ENCODE data around the gene FMNL2.

The FMNL2 gene

GRCh38 chr2:152349416-152349815 lies 14.4 kb downstream of the FMNL2 start:
- H3K9me3 ChIP-seq (ENCODE audit: control insufficient read depth, insufficient read depth, low read length): no peaks in the 10 kb centered on the region
- H3K36me3 ChIP-seq (ENCODE audit: insufficient read depth, low read length): no peaks in the 10 kb centered on the region
- no peak overlapping the region for H3K9ac ChIP-seq (ENCODE audit: low read depth, low read length)
- 0 out of 2 replicates have a peak, but pooled peaks cover 4% of the 10 kb centered on the region for H3K4me1 ChIP-seq (ENCODE audit: insufficient read depth, low read length)

- Histone ChIP-seq H3K9me3 (ENCODE audit: control insufficient read depth, insufficient read depth, low read length) (no peaks in the 10 kb centered on the region), H3K36me3 (ENCODE audit: insufficient read depth, low read length) (no peaks in the 10 kb centered on the region), H3K4me1 (ENCODE audit: insufficient read depth, low read length) (no peaks in the 10 kb centered on the region), H3K9ac (ENCODE audit: low read depth, low read length) (no peak overlapping the region)
Measured at GRCh38 chr2:152350155-152350679, 15.2 kb downstream of the FMNL2 start.

GRCh38 chr2:152352616-152353015 lies 17.6 kb downstream of the FMNL2 start:
- no peaks in the 10 kb centered on the region for H3K4me1 ChIP-seq (ENCODE audit: insufficient read depth, low read length)
- H3K9ac ChIP-seq (ENCODE audit: low read depth, low read length): no peak overlapping the region
- no peaks in the 10 kb centered on the region for H3K9me3 ChIP-seq (ENCODE audit: control insufficient read depth, insufficient read depth, low read length)
- no peaks in the 10 kb centered on the region for H3K36me3 ChIP-seq (ENCODE audit: insufficient read depth, low read length)

GRCh38 chr2:152353364-152353763 lies 18.4 kb downstream of the FMNL2 start:
- Histone ChIP-seq H3K4me1 (ENCODE audit: insufficient read depth, low read length) (no peaks in the 10 kb centered on the region), H3K9me3 (ENCODE audit: control insufficient read depth, insufficient read depth, low read length) (no peaks in the 10 kb centered on the region), H3K36me3 (ENCODE audit: insufficient read depth, low read length) (no peaks in the 10 kb centered on the region), H3K9ac (ENCODE audit: low read depth, low read length) (no peak overlapping the region)

GRCh38 chr2:152354069-152354755 lies 19.2 kb downstream of the FMNL2 start:
- H3K9me3 ChIP-seq (ENCODE audit: control insufficient read depth, insufficient read depth, low read length): no peaks in the 10 kb centered on the region
- H3K36me3 ChIP-seq (ENCODE audit: insufficient read depth, low read length): no peaks in the 10 kb centered on the region
- H3K9ac ChIP-seq (ENCODE audit: low read depth, low read length): no peak overlapping the region
- no peaks in the 10 kb centered on the region for H3K4me1 ChIP-seq (ENCODE audit: insufficient read depth, low read length)

- Histone ChIP-seq H3K36me3 (ENCODE audit: insufficient read depth, low read length) (no peaks in the 10 kb centered on the region), H3K9ac (ENCODE audit: low read depth, low read length) (no peak overlapping the region), H3K9me3 (ENCODE audit: control insufficient read depth, insufficient read depth, low read length) (no peaks in the 10 kb centered on the region), H3K4me1 (ENCODE audit: insufficient read depth, low read length) (no peaks in the 10 kb centered on the region)
Measured at GRCh38 chr2:152354909-152355308, 19.9 kb downstream of the FMNL2 start.

- no peaks in the 10 kb centered on the region for H3K36me3 ChIP-seq (ENCODE audit: insufficient read depth, low read length)
- H3K9ac ChIP-seq (ENCODE audit: low read depth, low read length): no peak overlapping the region
- H3K9me3 ChIP-seq (ENCODE audit: control insufficient read depth, insufficient read depth, low read length): no peaks in the 10 kb centered on the region
- no peaks in the 10 kb centered on the region for H3K4me1 ChIP-seq (ENCODE audit: insufficient read depth, low read length)
Measured at GRCh38 chr2:152355409-152355831, 20.4 kb downstream of the FMNL2 start.

- Histone ChIP-seq H3K4me1 (ENCODE audit: insufficient read depth, low read length) (no peaks in the 10 kb centered on the region), H3K9me3 (ENCODE audit: control insufficient read depth, insufficient read depth, low read length) (no peaks in the 10 kb centered on the region), H3K36me3 (ENCODE audit: insufficient read depth, low read length) (no peaks in the 10 kb centered on the region), H3K9ac (ENCODE audit: low read depth, low read length) (no peak overlapping the region)
Measured at GRCh38 chr2:152359573-152360363, 24.8 kb downstream of the FMNL2 start.

- H3K4me1 ChIP-seq (ENCODE audit: insufficient read depth, low read length): peaks cover 1% of the 10 kb centered on the region
- no peak overlapping the region for H3K9ac ChIP-seq (ENCODE audit: low read depth, low read length)
- no peaks in the 10 kb centered on the region for H3K9me3 ChIP-seq (ENCODE audit: control insufficient read depth, insufficient read depth, low read length)
- H3K36me3 ChIP-seq (ENCODE audit: insufficient read depth, low read length): no peaks in the 10 kb centered on the region
Measured at GRCh38 chr2:152363936-152364335, 29.0 kb downstream of the FMNL2 start.

GRCh38 chr2:152367547-152368390 lies 32.8 kb downstream of the FMNL2 start:
- H3K4me1 ChIP-seq (ENCODE audit: insufficient read depth, low read length): peaks cover 7% of the 10 kb centered on the region
- no peak overlapping the region for H3K9ac ChIP-seq (ENCODE audit: low read depth, low read length)
- no peaks in the 10 kb centered on the region for H3K9me3 ChIP-seq (ENCODE audit: control insufficient read depth, insufficient read depth, low read length)
- H3K36me3 ChIP-seq (ENCODE audit: insufficient read depth, low read length): no peaks in the 10 kb centered on the region

- Histone ChIP-seq H3K9me3 (ENCODE audit: control insufficient read depth, insufficient read depth, low read length) (no peaks in the 10 kb centered on the region), H3K36me3 (ENCODE audit: insufficient read depth, low read length) (no peaks in the 10 kb centered on the region), H3K4me1 (ENCODE audit: insufficient read depth, low read length) (peaks cover 7% of the 10 kb centered on the region), H3K9ac (ENCODE audit: low read depth, low read length) (no peak overlapping the region)
Measured at GRCh38 chr2:152369176-152369860, 34.3 kb downstream of the FMNL2 start.

- H3K4me1 ChIP-seq (ENCODE audit: insufficient read depth, low read length): peaks cover 7% of the 10 kb centered on the region
- H3K36me3 ChIP-seq (ENCODE audit: insufficient read depth, low read length): no peaks in the 10 kb centered on the region
- H3K9ac ChIP-seq (ENCODE audit: low read depth, low read length): no peak overlapping the region
- H3K9me3 ChIP-seq (ENCODE audit: control insufficient read depth, insufficient read depth, low read length): no peaks in the 10 kb centered on the region
Measured at GRCh38 chr2:152370783-152371182, 35.8 kb downstream of the FMNL2 start.

GRCh38 chr2:152372438-152372984 lies 37.5 kb downstream of the FMNL2 start:
- no peak overlapping the region for H3K9ac ChIP-seq (ENCODE audit: low read depth, low read length)
- H3K36me3 ChIP-seq (ENCODE audit: insufficient read depth, low read length): no peaks in the 10 kb centered on the region
- no peaks in the 10 kb centered on the region for H3K9me3 ChIP-seq (ENCODE audit: control insufficient read depth, insufficient read depth, low read length)
- peaks cover 13% of the 10 kb centered on the region for H3K4me1 ChIP-seq (ENCODE audit: insufficient read depth, low read length)

Data from ES-I3 (cell line).